NT2/D1 (cell line): Measurements from ENCODE around the gene CENPL.

Source experiments
- YY1 ChIP-seq: IDR thresholded peaks from 2 replicates; pipeline ENCODE4 v1.6.1; 2011; ENCODE audit not compliant: insufficient read length, insufficient read depth
- ZNF274 ChIP-seq: IDR thresholded peaks from 2 replicates; pipeline ENCODE4 v1.6.1; 2011; ENCODE audit warnings: mild to moderate bottlenecking, low read depth, low read length

DNA sequence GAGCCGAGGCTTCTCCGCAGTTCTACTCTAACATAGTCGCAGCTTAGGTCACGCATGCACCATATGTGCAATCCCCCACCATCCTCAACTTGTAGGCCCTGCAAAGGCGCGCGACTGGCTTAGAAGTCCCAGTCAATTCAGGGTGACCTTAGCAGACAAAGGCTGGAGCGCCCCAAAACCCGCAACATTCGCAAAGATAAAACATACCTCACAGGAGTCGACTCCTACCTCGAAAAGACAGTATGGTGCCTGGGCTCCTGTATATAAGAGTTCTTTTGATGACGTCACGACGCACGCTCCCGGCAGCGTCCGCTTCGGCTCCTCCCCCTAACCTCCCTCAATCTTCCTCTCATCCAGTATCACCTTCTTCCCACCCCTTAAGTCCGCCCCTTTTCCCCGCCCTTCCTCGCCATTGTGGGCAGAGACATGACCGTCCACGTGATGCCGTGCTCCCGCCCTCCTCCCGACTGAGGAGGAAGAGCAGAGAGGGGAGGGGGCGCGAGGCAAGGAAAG is 43.1 kb upstream of the CENPL start, which contains the start of gene GAS5:
- peak; percentile 60 for TF ChIP-seq YY1
- no peak for TF ChIP-seq ZNF274
